Skeletal muscle satellite cell (primary cell): Measurements from ENCODE around the gene CCDC12.

Experiments used
- H3K27me3 ChIP-seq: 2 replicates; pipeline ENCODE4 v1.7.0; 2013; ENCODE audit warnings: low read length; ENCODE audit not compliant: control insufficient read depth, insufficient read depth
- H3K36me3 ChIP-seq: 2 replicates; pipeline ENCODE4 v1.7.0; 2013; ENCODE audit warnings: mild to moderate bottlenecking, control low read depth, low read length; ENCODE audit not compliant: insufficient read depth
- H3K4me1 ChIP-seq: 2 replicates; pipeline ENCODE4 v1.7.0; 2013; ENCODE audit warnings: low read length; ENCODE audit not compliant: control insufficient read depth, insufficient read depth
- H3K4me2 ChIP-seq: 2 replicates; pipeline ENCODE4 v1.7.0; 2013; ENCODE audit warnings: mild to moderate bottlenecking, low read length
- H3K4me3 ChIP-seq: 2 replicates; pipeline ENCODE4 v1.7.0; 2013; ENCODE audit warnings: low read length
- H3K9ac ChIP-seq: 2 replicates; pipeline ENCODE4 v1.7.0; 2013; ENCODE audit warnings: mild to moderate bottlenecking, low read depth, low read length, moderate library complexity
- H3K9me3 ChIP-seq: replicated peaks from 2 replicates; pipeline ENCODE4 v1.7.0; 2013; ENCODE audit warnings: mild to moderate bottlenecking, control low read depth, low read length

The CCDC12 gene

DNA sequence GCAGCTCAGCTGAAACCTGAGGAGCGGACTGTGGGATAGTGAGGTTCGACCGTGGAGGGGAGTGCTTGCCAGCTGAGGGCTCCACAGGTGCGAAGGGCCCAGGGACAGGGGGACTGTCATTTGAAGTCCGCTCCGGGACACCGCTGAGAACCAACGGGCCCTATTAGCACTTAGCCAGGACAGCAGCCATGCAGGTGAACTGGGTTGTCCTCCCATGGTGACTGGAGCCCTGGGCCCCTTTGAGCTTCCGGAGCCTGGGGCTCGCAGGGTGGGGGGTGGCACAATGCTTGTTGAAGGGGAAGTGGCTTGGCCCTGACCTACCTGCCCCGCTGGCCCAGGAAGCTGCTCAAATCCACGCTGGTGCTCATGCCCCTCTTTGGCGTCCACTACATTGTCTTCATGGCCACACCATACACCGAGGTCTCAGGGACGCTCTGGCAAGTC, 74.3 kb downstream of the CCDC12 start:
- no peak overlapping the region for H3K4me3 ChIP-seq
- peaks cover 19% of the 10 kb centered on the region for H3K4me1 ChIP-seq
- no peak overlapping the region for H3K9ac ChIP-seq
- H3K9me3 ChIP-seq = no peaks in the 10 kb centered on the region
- peaks cover 4% of the 10 kb centered on the region for H3K27me3 ChIP-seq
- no peak overlapping the region for H3K4me2 ChIP-seq
- no peaks in the 10 kb centered on the region for H3K36me3 ChIP-seq

DNA sequence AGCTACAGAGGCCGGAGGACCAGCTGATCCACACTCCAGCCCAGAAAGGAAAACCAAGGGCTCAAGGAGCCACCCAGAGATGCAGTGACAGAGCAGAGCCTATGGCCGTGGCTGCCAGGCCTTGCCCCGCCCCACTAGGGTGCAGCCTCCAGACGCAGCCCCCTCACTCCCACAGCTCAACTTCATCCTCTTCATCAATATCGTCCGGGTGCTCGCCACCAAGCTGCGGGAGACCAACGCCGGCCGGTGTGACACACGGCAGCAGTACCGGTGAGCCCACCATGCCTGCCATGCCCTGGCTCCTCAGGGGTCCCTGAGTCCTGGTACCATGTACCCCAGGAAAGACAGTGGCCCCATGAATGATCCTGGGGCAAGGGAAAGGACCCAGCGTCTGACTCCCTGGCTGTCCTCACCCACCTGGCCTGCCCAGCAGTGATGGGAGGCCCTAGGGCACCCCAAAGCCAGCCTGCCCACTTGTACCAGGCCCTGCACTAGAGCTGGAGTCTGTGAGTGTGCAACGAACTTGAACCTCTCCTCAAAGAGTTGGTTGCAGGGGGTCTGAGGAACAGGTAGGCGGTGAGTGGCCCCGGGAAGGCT, 74.9 kb downstream of the CCDC12 start:
- no peak overlapping the region for H3K9ac ChIP-seq
- no peak overlapping the region for H3K4me3 ChIP-seq
- H3K4me2 ChIP-seq = no peak overlapping the region
- peaks cover 4% of the 10 kb centered on the region for H3K27me3 ChIP-seq
- H3K36me3 ChIP-seq = no peaks in the 10 kb centered on the region
- H3K9me3 ChIP-seq = no peaks in the 10 kb centered on the region
- peaks cover 19% of the 10 kb centered on the region for H3K4me1 ChIP-seq

DNA sequence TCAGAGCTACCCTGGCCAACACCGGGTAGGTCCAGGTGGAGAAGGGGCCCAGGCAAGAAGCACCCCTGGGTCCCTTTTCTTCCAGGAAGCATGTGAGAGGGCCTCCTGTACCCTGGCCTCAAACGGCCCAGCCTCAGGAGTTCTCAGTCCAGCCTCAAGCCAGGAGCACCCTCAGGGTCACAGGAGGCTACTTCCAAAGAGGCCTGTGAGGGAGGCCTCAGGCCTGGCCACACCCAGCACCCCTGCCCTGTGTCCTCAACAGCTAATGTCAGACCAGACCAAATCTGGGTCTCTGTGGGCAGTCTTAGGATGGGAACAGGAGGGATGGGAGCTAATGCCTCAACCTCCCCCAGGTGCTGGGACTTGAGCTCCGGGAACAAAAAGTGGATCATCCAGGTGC, 75.5 kb downstream of the CCDC12 start:
- H3K4me3 ChIP-seq = no peak overlapping the region
- H3K27me3 ChIP-seq = peaks cover 6% of the 10 kb centered on the region

DNA sequence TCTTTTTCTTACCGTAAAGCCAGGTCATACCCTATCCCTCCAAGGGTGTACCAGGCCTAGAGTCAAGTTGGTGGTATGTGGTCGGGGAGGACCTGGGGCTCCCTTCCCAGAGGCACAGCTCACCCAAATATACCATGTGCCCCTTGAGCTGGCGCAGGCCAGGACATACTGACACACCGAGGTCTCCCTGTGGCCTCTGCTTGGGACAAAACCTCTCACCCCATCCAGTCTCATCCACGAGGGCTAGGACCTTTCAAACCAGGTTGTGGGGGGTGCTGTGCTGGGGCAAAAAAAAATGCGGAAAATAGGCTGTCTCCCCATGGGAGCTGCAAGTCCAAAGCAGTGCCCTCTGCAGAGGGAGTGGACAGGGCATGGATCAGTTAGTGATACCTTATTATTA, 76.2 kb downstream of the CCDC12 start:
- Histone ChIP-seq H3K27me3 (peaks cover 9% of the 10 kb centered on the region), H3K9ac (no peak overlapping the region), H3K4me1 (peaks cover 19% of the 10 kb centered on the region), H3K36me3 (no peaks in the 10 kb centered on the region), H3K4me3 (no peak overlapping the region), H3K9me3 (no peaks in the 10 kb centered on the region), H3K4me2 (no peak overlapping the region)

More for the DNA sequence above, 75.5 kb downstream of the CCDC12 start:
- Histone ChIP-seq H3K4me2 (no peak overlapping the region), H3K9me3 (no peaks in the 10 kb centered on the region), H3K4me1 (peaks cover 19% of the 10 kb centered on the region), H3K9ac (no peak overlapping the region), H3K36me3 (no peaks in the 10 kb centered on the region)

DNA sequence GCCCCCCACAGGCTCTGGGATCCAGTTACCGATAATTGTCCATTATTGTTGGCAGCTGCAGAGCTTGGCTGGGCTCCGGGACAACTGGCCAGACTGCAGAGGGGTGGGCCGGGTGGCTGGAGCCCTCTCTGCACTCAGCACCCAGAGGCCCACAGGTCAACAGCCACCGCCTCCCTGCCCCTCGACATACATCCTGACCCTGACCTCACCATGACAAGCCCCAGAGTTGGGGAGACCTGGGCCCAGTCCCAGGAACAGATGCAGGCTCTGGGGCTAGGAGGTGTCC, 76.6 kb downstream of the CCDC12 start:
- no peak overlapping the region for H3K4me3 ChIP-seq
- H3K36me3 ChIP-seq = no peaks in the 10 kb centered on the region
- H3K27me3 ChIP-seq = peaks cover 9% of the 10 kb centered on the region
- H3K9me3 ChIP-seq = no peaks in the 10 kb centered on the region
- H3K4me1 ChIP-seq = peaks cover 19% of the 10 kb centered on the region
- H3K4me2 ChIP-seq = no peak overlapping the region
- H3K9ac ChIP-seq = no peak overlapping the region

DNA sequence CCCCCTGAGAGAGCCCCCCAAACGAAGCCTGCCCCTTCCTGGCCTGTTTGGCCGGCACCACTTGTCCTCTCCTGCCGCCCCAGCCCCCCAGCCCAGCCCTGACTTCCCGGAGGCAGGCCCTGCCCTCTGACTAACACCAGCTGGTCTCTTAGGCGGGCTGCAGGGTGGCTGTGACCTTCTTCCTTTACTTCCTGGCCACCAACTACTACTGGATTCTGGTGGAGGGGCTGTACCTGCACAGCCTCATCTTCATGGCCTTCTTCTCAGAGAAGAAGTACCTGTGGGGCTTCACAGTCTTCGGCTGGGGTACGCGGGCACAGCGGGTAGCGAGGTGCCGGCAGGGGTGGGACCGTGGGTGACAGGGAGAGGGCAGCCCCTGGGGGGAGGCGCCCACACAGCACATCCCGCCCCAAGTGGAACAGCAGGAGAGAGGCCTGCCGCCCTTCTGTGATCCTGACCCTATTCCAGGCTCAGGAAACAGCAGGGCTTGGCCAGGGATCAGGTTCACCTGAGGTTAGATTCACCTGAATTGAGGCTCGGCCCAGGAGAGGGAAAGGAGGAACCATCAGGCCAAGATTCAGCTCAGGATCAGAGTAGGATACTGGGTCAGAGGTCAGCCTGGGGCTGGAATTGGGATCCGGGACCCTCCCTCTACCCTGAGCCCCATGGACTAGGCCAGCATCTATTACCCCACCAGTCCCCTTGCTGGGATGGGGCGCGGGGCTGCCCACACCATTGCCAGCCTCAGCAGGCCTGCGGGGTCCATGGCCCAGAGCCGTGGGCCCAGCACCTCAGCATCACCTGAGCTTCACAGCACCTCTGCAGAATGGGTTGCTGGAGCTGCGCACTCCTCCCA, 77.2 kb downstream of the CCDC12 start:
- Histone ChIP-seq H3K4me1 (peaks cover 19% of the 10 kb centered on the region), H3K4me3 (peak overlapping the region; percentile 28), H3K4me2 (peak overlapping the region; percentile 67), H3K36me3 (no peaks in the 10 kb centered on the region), H3K9me3 (no peaks in the 10 kb centered on the region), H3K9ac (no peak overlapping the region), H3K27me3 (peaks cover 9% of the 10 kb centered on the region)

DNA sequence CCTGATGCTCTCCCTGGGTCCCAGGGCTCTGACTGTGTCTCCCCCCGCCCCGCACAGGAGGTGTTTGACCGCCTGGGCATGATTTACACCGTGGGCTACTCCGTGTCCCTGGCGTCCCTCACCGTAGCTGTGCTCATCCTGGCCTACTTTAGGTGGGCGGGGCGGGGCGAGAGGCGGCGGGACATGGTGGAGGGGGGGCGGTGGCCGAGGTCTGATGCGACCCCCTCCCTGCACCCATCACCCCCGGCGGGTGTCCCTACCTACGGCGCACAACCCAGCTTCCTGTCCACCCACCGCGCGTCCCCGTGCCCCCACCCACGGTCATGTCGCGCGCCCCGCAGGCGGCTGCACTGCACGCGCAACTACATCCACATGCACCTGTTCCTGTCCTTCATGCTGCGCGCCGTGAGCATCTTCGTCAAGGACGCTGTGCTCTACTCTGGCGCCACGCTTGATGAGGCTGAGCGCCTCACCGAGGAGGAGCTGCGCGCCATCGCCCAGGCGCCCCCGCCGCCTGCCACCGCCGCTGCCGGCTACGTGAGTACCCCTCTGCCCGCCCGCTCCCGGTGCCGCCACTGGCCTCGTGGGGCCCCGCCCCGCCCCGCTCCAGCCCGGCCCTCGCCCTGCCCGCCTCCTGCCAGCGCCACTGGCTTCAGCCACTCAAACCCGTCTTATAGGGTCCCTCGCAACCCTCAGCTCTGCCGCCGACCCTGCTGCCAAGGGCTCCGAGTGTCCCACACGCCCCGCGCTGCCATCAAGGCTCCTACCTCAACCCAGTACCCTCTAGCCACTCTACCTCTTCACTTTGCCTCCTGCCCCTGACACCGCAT, 78.0 kb downstream of the CCDC12 start:
- Histone ChIP-seq H3K4me2 (peak overlapping the region; percentile 67), H3K27me3 (peaks cover 9% of the 10 kb centered on the region), H3K9ac (no peak overlapping the region), H3K9me3 (no peaks in the 10 kb centered on the region), H3K4me1 (peaks cover 13% of the 10 kb centered on the region), H3K36me3 (no peaks in the 10 kb centered on the region), H3K4me3 (peak overlapping the region; percentile 28)

DNA sequence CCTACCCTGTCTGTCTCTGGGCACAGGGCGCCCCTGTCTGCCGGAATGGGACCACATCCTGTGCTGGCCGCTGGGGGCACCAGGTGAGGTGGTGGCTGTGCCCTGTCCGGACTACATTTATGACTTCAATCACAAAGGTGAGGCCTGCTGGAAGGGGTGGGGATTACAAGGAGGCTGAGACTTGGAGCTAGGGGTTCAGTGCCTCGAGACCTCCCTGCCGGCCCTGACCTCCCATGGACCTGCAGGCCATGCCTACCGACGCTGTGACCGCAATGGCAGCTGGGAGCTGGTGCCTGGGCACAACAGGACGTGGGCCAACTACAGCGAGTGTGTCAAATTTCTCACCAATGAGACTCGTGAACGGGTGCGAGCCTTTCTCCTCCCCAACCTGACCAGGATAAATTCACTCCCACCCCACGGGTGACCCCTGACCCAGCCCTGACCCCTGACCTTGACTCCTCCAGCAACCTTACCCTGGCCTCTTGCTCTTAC, 78.7 kb downstream of the CCDC12 start:
- no peak overlapping the region for H3K9ac ChIP-seq
- no peaks in the 10 kb centered on the region for H3K36me3 ChIP-seq
- no peaks in the 10 kb centered on the region for H3K9me3 ChIP-seq
- H3K4me2 ChIP-seq = no peak overlapping the region
- no peak overlapping the region for H3K4me3 ChIP-seq
- H3K27me3 ChIP-seq = peaks cover 9% of the 10 kb centered on the region
- peaks cover 14% of the 10 kb centered on the region for H3K4me1 ChIP-seq

DNA sequence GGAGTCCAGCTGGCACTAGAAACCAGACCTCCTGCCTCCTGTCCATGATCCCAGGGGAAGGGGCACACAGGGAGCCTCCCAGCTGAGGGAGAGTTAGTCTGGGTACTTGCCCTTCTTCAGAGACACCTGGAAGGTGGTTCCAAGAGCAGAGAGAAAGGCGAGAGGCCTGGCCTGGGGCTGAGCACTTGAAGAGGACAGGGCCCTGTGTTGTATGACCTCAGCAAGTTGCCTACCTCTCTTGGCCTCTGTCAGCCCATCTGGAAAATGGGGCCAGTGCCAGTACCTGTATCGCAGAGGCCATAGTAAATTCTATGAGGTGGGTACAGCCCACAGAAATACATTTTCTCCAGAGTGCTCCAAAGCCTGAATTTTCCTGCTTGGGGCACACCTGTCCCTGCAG, 79.5 kb downstream of the CCDC12 start:
- Histone ChIP-seq H3K36me3 (no peaks in the 10 kb centered on the region), H3K4me3 (no peak overlapping the region), H3K4me1 (peaks cover 20% of the 10 kb centered on the region), H3K27me3 (peaks cover 9% of the 10 kb centered on the region), H3K4me2 (no peak overlapping the region), H3K9ac (no peak overlapping the region), H3K9me3 (no peaks in the 10 kb centered on the region)

DNA sequence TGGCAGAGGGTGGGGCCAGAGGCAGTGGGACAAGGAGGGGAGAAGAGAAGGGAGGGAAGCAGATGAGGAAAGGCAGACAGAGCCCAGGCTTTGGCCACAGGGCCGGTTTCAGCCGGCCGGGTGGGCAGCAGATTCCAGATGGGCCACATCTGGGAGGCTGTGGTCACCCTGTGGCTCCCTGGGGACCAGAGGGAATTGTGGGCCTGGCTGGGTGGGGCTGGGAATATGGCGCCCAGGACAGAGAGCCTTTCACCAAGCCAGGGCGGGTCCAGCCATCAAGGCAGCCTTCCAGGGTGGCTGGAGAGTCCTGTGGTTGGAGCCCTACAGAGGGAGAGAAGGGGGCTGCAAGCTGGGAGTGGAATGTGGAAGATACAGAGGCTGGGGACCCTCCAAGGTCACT, 80.2 kb downstream of the CCDC12 start:
- no peak overlapping the region for H3K9ac ChIP-seq
- no peak overlapping the region for H3K4me2 ChIP-seq
- H3K36me3 ChIP-seq = no peaks in the 10 kb centered on the region
- H3K4me1 ChIP-seq = peaks cover 22% of the 10 kb centered on the region
- H3K4me3 ChIP-seq = no peak overlapping the region
- no peaks in the 10 kb centered on the region for H3K9me3 ChIP-seq
- peaks cover 10% of the 10 kb centered on the region for H3K27me3 ChIP-seq

DNA sequence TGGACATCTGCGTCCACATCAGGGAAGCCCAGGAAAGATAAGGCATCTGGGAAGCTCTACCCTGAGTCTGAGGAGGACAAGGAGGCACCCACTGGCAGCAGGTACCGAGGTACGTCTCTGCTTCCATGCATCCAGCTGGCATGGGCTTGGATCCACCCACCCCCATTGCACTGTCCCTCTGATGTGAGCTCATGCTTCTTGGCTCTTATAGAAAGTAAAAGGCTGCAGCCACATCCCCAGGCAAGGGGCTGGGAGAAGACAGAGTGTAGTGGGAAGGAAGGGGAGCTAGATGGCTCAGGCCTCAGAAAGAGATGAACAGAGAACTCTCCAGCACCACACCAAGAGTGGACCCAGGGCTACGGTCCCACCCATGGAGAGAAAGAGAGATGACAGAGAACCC, 80.8 kb downstream of the CCDC12 start:
- peaks cover 22% of the 10 kb centered on the region for H3K4me1 ChIP-seq
- H3K36me3 ChIP-seq = no peaks in the 10 kb centered on the region
- H3K9ac ChIP-seq = no peak overlapping the region
- H3K4me2 ChIP-seq = no peak overlapping the region
- peaks cover 17% of the 10 kb centered on the region for H3K27me3 ChIP-seq
- H3K4me3 ChIP-seq = no peak overlapping the region
- no peaks in the 10 kb centered on the region for H3K9me3 ChIP-seq
